ENCODE data around the gene TMEM236. TPM values are rescaled to one million over a fixed set of nuclear protein-coding genes. Genes with fewer than 3 reads are reported as not detected.

Gene TMEM236
- total RNA-seq, 1 experiment from 2014 or later, result 0.07 TPM

DNA sequence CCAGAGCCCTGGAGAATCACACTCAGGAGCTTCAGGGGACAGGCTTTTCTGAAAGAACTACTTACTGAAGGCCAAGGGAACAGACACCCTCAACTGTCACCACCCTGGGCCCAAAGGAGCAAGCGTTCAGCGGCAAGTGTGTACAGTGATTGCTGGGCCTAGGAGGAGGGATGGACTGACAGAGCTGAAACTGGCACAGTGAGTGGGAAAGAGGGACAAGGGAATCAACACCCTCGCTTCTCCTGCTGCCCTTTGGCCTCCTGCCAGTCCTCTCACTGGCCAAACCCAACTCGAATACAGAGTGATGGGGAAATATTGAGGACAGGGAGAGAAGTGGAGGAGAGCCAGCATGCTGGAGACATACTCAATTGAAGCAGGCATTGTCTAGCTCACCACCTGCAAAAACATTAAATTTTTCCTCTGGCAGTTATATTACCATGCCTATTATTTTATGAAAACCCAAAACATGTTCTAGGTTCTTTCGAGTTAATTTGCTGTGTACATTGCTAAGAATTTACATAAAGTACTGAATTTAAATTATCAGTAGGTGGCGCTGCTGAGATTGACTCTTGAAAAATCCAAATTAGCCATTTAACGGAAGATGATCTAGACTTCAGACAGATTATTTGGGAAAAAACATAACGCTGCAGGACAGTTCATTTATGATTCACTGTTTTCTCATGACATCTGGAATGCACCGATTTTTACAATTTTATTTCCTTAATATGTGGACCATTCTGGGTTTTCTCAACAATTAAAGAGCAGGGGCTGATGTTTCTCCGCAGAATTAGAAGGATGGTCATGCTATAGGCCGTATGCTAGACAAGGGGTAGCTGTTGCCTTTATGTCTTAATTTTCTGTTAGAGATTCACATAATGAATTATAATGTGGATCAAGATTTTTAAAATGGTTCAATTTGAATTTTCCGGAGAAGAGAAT, 14.7 kb upstream of the TMEM236 start:
- no peaks in the 10 kb centered on the region for H4K20me1 ChIP-seq (ENCODE audit: insufficient read depth)
- intact Hi-C loops (cut with micrococcal nuclease), result no loop called here
- H3K27me3 ChIP-seq (ENCODE audit: insufficient read depth, low read length), result no peaks in the 10 kb centered on the region
- no peak overlapping the region for H3K27ac ChIP-seq (ENCODE audit: low read depth, low read length)
- DNase-seq (ENCODE audit: low read depth, low spot score), result no peak
- H3K36me3 ChIP-seq (ENCODE audit: control insufficient read depth in 1 of 2, insufficient read depth in 2 of 2, low read length in 2 of 2), result no peaks in the 10 kb centered on the region
- no peak overlapping the region for H2AFZ ChIP-seq (ENCODE audit: low read depth, low read length, poor library complexity, severe bottlenecking)
- no TSS peak for BruUV-seq (replicated peaks)
- POLR2A ChIA-PET, result no interaction called here
- ATAC-seq, result peak; percentile 57
- H3K9ac ChIP-seq (ENCODE audit: low read length), result no peak overlapping the region
- no peaks in the 10 kb centered on the region for H3K9me2 ChIP-seq (ENCODE audit: insufficient read depth)
- TF ChIP-seq SRF (IDR thresholded peaks at IDR 0.05; ENCODE audit: low read depth), result no peak
- TF ChIP-seq ZBTB33 (IDR thresholded peaks at IDR 0.05; ENCODE audit: extremely low read depth, insufficient replicate concordance, low read length), result no peak
- no peak for TF ChIP-seq POLR2AphosphoS5 (IDR thresholded peaks at IDR 0.05; ENCODE audit: low read depth, low read length)
- no peak for TF ChIP-seq ELF1 (IDR thresholded peaks at IDR 0.05; ENCODE audit: borderline replicate concordance, low read depth)
- TF ChIP-seq, protein P1, sequence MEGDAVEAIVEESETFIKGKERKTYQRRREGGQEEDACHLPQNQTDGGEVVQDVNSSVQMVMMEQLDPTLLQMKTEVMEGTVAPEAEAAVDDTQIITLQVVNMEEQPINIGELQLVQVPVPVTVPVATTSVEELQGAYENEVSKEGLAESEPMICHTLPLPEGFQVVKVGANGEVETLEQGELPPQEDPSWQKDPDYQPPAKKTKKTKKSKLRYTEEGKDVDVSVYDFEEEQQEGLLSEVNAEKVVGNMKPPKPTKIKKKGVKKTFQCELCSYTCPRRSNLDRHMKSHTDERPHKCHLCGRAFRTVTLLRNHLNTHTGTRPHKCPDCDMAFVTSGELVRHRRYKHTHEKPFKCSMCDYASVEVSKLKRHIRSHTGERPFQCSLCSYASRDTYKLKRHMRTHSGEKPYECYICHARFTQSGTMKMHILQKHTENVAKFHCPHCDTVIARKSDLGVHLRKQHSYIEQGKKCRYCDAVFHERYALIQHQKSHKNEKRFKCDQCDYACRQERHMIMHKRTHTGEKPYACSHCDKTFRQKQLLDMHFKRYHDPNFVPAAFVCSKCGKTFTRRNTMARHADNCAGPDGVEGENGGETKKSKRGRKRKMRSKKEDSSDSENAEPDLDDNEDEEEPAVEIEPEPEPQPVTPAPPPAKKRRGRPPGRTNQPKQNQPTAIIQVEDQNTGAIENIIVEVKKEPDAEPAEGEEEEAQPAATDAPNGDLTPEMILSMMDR (IDR thresholded peaks at IDR 0.05 in 2 of 3, conservative IDR thresholded peaks at IDR 0.05 in 1 of 3; ENCODE audit: borderline replicate concordance in 1 of 3, insufficient read depth in 1 of 3, low read depth in 2 of 3, low read length in 2 of 3), result peak; percentile 34 to 79 (median 47); a peak in 4 of 6 replicates
- no peak for TF ChIP-seq MAX (IDR thresholded peaks at IDR 0.05)
- no peak for TF ChIP-seq CBX3 (IDR thresholded peaks at IDR 0.05; ENCODE audit: low read depth)
- no peak for TF ChIP-seq ZFX (IDR thresholded peaks at IDR 0.05)
- TF ChIP-seq RAD21 (IDR thresholded peaks at IDR 0.05; ENCODE audit: low read depth), result peak; percentile 46
- TF ChIP-seq CEBPB (IDR thresholded peaks at IDR 0.05; ENCODE audit: low read depth), result no peak
- TF ChIP-seq EZH2 (IDR thresholded peaks at IDR 0.05), result no peak
- TF ChIP-seq EGR1 (IDR thresholded peaks at IDR 0.05; ENCODE audit: low read depth), result no peak
- TF ChIP-seq POLR2A (IDR thresholded peaks at IDR 0.05; ENCODE audit: borderline replicate concordance, extremely low read depth, insufficient read depth, insufficient read length), result no peak
- H3K9me3 ChIP-seq (ENCODE audit: control insufficient read depth in 1 of 2, insufficient read depth in 1 of 2, low read depth in 1 of 2, low read length in 2 of 2), result no peaks in the 10 kb centered on the region
- H3K4me3 ChIP-seq (replicated peaks in 1 of 2; ENCODE audit: low read depth in 1 of 2, low read length in 2 of 2), result no peak overlapping the region
- H3K4me1 ChIP-seq (ENCODE audit: control insufficient read depth in 1 of 2, insufficient read depth in 2 of 2, low read length in 2 of 2), result no peaks in the 10 kb centered on the region
- CTCF ChIA-PET, result no interaction called here
- no peaks in the 10 kb centered on the region for H3K79me2 ChIP-seq (ENCODE audit: insufficient read depth, low read length)
- RAD21 ChIA-PET (ENCODE audit: low non-redundant PET in 1 of 2, low total read pairs in 2 of 2, uncharacterized antibody in 2 of 2, unreplicated experiment in 2 of 2), result no interaction called here
- no peak overlapping the region for H3K4me2 ChIP-seq (ENCODE audit: low read length)

Data from HCT116 (cell line).